Measurements from ENCODE around the gene TNKS1BP1. TPM values are rescaled to one million over a fixed set of nuclear protein-coding genes. Genes with fewer than 3 reads are reported as not detected.

TNKS1BP1 gene
- polyA plus RNA-seq, 1 of the 3 experiments (the other 2 are of a cell fraction) = 43.3 TPM

DNA sequence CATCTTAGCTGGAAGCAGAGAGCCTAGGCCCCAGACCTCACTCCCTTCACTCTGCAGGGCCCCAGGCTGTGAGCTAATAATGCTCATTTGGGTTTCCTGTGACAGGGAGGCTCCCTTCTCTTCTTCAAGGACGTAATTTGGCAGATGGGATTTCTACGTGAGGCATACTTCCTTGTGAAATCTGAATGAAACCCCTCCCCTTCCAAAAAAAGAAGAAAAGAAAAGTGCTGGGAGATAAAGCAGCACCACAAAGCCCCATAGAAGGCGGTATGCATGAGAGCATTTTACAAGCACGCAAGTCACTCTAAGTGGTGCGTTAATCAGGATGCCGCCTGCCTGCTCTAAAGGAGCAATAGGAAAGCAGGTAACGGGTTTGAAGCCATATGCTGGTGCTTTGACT, 19.1 kb upstream of the TNKS1BP1 start:
- Histone ChIP-seq H3K27me3 (ENCODE audit: insufficient read depth) (no peaks in the 10 kb centered on the region), H3K36me3 (replicated peaks in 1 of 2; ENCODE audit: control insufficient read depth in 1 of 2, insufficient read depth in 2 of 2, low read length in 1 of 2) (no peaks in the 10 kb centered on the region), H3F3A (replicated peaks; ENCODE audit: insufficient read depth) (no peaks in the 10 kb centered on the region), H3K79me2 (ENCODE audit: insufficient read depth) (no peaks in the 10 kb centered on the region), H3K4me2 (no peak overlapping the region), H2AFZ (ENCODE audit: low read depth) (no peak overlapping the region), H3K9me2 (no peaks in the 10 kb centered on the region), H3K27ac (ENCODE audit: low read depth in 2 of 2, low read length in 1 of 2) (no peak overlapping the region), H3K4me1 (ENCODE audit: control insufficient read depth in 1 of 2, insufficient read depth in 2 of 2, low read depth in 1 of 2, low read length in 1 of 2) (no peaks in the 10 kb centered on the region; a peak in 1 of 4 replicates), H3K9ac (no peak overlapping the region), H4K20me1 (ENCODE audit: insufficient read depth) (no peaks in the 10 kb centered on the region), H3K4me3 (ENCODE audit: low read depth in 2 of 2, low read length in 1 of 2) (no peak overlapping the region), H3K9me3 (no peaks in the 10 kb centered on the region)
- ChIA-PET POLR2A (interaction anchor here (1.2 kb wide), 1 partner anchor 26 kb away, joined by 5 read pairs; no protein-coding TSS in a partner anchor), CTCF (interaction anchor here (0.7 to 1.0 kb wide), 2 partner anchors 113 to 150 kb away, joined by 3 read pairs; no protein-coding TSS in a partner anchor)
- TF ChIP-seq ELF1 (IDR thresholded peaks at IDR 0.05) (no peak), NRF1 (IDR thresholded peaks at IDR 0.05; ENCODE audit: low read depth, low read length) (no peak), GABPA (IDR thresholded peaks at IDR 0.05; ENCODE audit: low read depth) (no peak), FOXM1 (IDR thresholded peaks at IDR 0.05; ENCODE audit: low read depth) (no peak)
- TF ChIP-seq, protein P1, sequence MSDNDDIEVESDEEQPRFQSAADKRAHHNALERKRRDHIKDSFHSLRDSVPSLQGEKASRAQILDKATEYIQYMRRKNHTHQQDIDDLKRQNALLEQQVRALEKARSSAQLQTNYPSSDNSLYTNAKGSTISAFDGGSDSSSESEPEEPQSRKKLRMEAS (IDR thresholded peaks at IDR 0.05; ENCODE audit: low read depth) = no peak
- no peak for DNase-seq
- WGBS (ENCODE audit: low lambda C conversion rate) = 92% methylated on average over 7 of the region's 7 CpGs

GRCh38 chr11:57342702-57343101, 17.9 kb upstream of the TNKS1BP1 start:
- Histone ChIP-seq H3K27me3 (ENCODE audit: insufficient read depth) (no peaks in the 10 kb centered on the region), H3K4me1 (ENCODE audit: control insufficient read depth in 1 of 2, insufficient read depth in 2 of 2, low read depth in 1 of 2, low read length in 1 of 2) (no peaks in the 10 kb centered on the region; a peak in 1 of 4 replicates), H2AFZ (ENCODE audit: low read depth) (no peak overlapping the region), H3K36me3 (replicated peaks in 1 of 2; ENCODE audit: control insufficient read depth in 1 of 2, insufficient read depth in 2 of 2, low read length in 1 of 2) (no peaks in the 10 kb centered on the region), H4K20me1 (ENCODE audit: insufficient read depth) (no peaks in the 10 kb centered on the region), H3K9me3 (no peaks in the 10 kb centered on the region), H3K4me2 (no peak overlapping the region), H3F3A (replicated peaks; ENCODE audit: insufficient read depth) (no peaks in the 10 kb centered on the region), H3K9me2 (no peaks in the 10 kb centered on the region), H3K27ac (ENCODE audit: low read depth in 2 of 2, low read length in 1 of 2) (no peak overlapping the region), H3K79me2 (ENCODE audit: insufficient read depth) (no peaks in the 10 kb centered on the region), H3K4me3 (ENCODE audit: low read depth in 2 of 2, low read length in 1 of 2) (no peak overlapping the region), H3K9ac (no peak overlapping the region)
- TF ChIP-seq NRF1 (IDR thresholded peaks at IDR 0.05; ENCODE audit: low read depth, low read length) (no peak), SMC3 (IDR thresholded peaks at IDR 0.05; ENCODE audit: low read depth, low read length) (no peak), RCOR1 (IDR thresholded peaks at IDR 0.05; ENCODE audit: low read length) (no peak), GABPA (IDR thresholded peaks at IDR 0.05; ENCODE audit: low read depth) (no peak), NFIC (IDR thresholded peaks at IDR 0.05; ENCODE audit: borderline replicate concordance) (no peak), MEF2A (IDR thresholded peaks at IDR 0.05; ENCODE audit: borderline replicate concordance, low read depth) (no peak), MXI1 (IDR thresholded peaks at IDR 0.05; ENCODE audit: low read depth, low read length) (no peak), EZH2phosphoT487 (IDR thresholded peaks at IDR 0.05; ENCODE audit: borderline replicate concordance, low read depth) (no peak), POLR2AphosphoS5 (IDR thresholded peaks at IDR 0.05; ENCODE audit: low read depth, low read length) (no peak)
- TF ChIP-seq, protein P2, sequence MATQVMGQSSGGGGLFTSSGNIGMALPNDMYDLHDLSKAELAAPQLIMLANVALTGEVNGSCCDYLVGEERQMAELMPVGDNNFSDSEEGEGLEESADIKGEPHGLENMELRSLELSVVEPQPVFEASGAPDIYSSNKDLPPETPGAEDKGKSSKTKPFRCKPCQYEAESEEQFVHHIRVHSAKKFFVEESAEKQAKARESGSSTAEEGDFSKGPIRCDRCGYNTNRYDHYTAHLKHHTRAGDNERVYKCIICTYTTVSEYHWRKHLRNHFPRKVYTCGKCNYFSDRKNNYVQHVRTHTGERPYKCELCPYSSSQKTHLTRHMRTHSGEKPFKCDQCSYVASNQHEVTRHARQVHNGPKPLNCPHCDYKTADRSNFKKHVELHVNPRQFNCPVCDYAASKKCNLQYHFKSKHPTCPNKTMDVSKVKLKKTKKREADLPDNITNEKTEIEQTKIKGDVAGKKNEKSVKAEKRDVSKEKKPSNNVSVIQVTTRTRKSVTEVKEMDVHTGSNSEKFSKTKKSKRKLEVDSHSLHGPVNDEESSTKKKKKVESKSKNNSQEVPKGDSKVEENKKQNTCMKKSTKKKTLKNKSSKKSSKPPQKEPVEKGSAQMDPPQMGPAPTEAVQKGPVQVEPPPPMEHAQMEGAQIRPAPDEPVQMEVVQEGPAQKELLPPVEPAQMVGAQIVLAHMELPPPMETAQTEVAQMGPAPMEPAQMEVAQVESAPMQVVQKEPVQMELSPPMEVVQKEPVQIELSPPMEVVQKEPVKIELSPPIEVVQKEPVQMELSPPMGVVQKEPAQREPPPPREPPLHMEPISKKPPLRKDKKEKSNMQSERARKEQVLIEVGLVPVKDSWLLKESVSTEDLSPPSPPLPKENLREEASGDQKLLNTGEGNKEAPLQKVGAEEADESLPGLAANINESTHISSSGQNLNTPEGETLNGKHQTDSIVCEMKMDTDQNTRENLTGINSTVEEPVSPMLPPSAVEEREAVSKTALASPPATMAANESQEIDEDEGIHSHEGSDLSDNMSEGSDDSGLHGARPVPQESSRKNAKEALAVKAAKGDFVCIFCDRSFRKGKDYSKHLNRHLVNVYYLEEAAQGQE (IDR thresholded peaks at IDR 0.05; ENCODE audit: low read depth, low read length) = no peak
- TF ChIP-seq, protein P1 (IDR thresholded peaks at IDR 0.05; ENCODE audit: low read depth) = no peak
- CTCF ChIA-PET = interaction anchor here (0.9 to 1.3 kb wide), 4 partner anchors 84 to 184 kb away, joined by 3 to 4 read pairs (median 3); no protein-coding TSS in a partner anchor
- no peak for DNase-seq
- POLR2A ChIA-PET = interaction anchor here (1.2 kb wide), 1 partner anchor 24 kb away, joined by 5 read pairs; no protein-coding TSS in a partner anchor
- 95% methylated on average over 11 of the region's 11 CpGs for WGBS (ENCODE audit: low lambda C conversion rate)
